ENCODE data around the gene HLCS. TPM values are rescaled to one million over a fixed set of nuclear protein-coding genes. Genes with fewer than 3 reads are reported as not detected.

Gene HLCS
- polyA plus RNA-seq, 1 of the 3 experiments (the other 2 are of a cell fraction) = 13.0 TPM

DNA sequence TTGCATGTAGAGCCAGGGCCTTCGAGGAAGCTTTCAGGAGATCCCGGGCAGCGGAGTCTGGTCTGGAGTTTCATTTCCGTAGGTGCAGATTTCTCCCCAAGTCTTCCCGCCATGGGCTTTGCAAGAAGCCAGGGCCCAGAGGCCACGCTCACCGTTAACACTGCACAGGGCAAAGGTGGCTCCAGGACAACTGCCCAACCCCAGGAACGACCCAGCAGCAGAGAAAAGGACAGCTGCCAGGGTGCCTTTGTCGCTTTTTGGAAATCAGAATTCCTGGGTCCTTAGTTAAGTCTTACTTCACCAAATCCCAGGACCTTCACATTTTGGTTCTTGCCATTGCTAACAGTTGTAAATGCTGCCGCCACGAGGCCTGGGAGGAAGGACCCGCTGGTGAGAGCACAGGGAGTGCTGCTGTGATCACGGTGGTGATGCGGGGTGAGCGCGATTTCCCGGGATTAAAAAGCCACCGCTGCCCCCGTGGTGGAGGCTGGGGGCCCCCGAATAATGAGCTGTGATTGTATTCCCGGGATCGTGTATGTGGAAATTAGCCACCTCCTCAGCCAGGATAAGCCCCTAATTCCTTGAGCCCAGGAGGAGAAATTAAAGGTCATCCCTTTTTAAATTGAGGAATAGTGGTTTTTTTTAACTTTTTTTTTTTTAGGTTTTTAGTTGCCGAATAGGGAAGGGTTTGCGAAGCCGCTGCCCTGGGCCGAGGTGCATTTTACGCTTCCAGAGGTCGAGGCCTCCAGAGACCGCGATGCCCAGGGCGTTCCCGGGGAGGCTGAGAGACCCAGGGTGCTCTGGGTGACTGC lies 259.3 kb downstream of the HLCS start (continued):
- TF ChIP-seq EZH2phosphoT487 (IDR thresholded peaks at IDR 0.05; ENCODE audit: borderline replicate concordance, low read depth) = peak; percentile 90
- TF ChIP-seq FOXM1 (IDR thresholded peaks at IDR 0.05; ENCODE audit: low read depth) = no peak
- no peak for TF ChIP-seq FOSL2 (IDR thresholded peaks at IDR 0.05; ENCODE audit: borderline replicate concordance, low read depth)
- TF ChIP-seq ELF1 (IDR thresholded peaks at IDR 0.05) = no peak
- TF ChIP-seq, protein P1, sequence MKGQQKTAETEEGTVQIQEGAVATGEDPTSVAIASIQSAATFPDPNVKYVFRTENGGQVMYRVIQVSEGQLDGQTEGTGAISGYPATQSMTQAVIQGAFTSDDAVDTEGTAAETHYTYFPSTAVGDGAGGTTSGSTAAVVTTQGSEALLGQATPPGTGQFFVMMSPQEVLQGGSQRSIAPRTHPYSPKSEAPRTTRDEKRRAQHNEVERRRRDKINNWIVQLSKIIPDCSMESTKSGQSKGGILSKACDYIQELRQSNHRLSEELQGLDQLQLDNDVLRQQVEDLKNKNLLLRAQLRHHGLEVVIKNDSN (IDR thresholded peaks at IDR 0.05; ENCODE audit: borderline replicate concordance, low read depth) = no peak
- TF ChIP-seq RAD21 (IDR thresholded peaks at IDR 0.05; ENCODE audit: low read length) = 0 out of 2 replicates have a peak, but pooled peaks have one; percentile 21
- TF ChIP-seq CHD2 (IDR thresholded peaks at IDR 0.05; ENCODE audit: low read length, partially characterized antibody) = no peak
- TF ChIP-seq TCF12 (IDR thresholded peaks at IDR 0.05) = no peak
- no peak for TF ChIP-seq RFX5 (IDR thresholded peaks at IDR 0.05; ENCODE audit: low read length)
- no peak for TF ChIP-seq TAF1 (IDR thresholded peaks at IDR 0.05; ENCODE audit: borderline replicate concordance, low read depth, low read length)
- TF ChIP-seq SIN3A (IDR thresholded peaks at IDR 0.05; ENCODE audit: borderline replicate concordance, low read depth, low read length) = no peak
- no peak for TF ChIP-seq MEF2A (IDR thresholded peaks at IDR 0.05; ENCODE audit: borderline replicate concordance, low read depth)
- no peak for TF ChIP-seq JUND (IDR thresholded peaks at IDR 0.05)

DNA sequence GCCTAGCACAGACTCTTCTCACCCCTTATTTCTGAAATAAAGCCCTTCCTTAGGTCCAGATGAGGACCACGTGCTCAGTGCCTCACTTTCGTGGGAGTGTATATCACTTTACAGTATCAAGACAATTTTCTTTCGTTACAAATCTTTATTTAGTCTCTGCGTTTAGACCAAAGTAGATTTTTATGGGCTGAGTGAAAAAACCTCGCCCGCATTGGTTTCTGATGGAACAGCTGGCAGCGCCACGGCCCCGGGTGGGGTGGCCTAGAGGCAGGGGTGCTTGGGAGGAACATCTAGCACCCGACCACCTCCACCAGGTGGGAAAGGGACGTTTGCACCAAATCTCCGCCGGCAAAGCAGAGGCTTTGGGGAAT lies 260.0 kb downstream of the HLCS start:
- WGBS (ENCODE audit: low lambda C conversion rate) = 22% methylated on average over 13 of the region's 13 CpGs
- Histone ChIP-seq H3K36me3 (replicated peaks in 1 of 2; ENCODE audit: control insufficient read depth in 1 of 2, insufficient read depth in 2 of 2, low read length in 1 of 2) (no peaks in the 10 kb centered on the region), H3K4me1 (ENCODE audit: control insufficient read depth in 1 of 2, insufficient read depth in 2 of 2, low read depth in 1 of 2, low read length in 1 of 2) (no peaks in the 10 kb centered on the region; a peak in 1 of 4 replicates), H3K9me3 (no peaks in the 10 kb centered on the region), H3F3A (replicated peaks; ENCODE audit: insufficient read depth) (no peaks in the 10 kb centered on the region), H3K9me2 (no peaks in the 10 kb centered on the region), H3K4me2 (no peak overlapping the region), H3K4me3 (ENCODE audit: low read depth in 2 of 2, low read length in 1 of 2) (no peak overlapping the region), H3K27ac (ENCODE audit: low read depth in 2 of 2, low read length in 1 of 2) (no peak overlapping the region), H3K79me2 (ENCODE audit: insufficient read depth) (no peaks in the 10 kb centered on the region), H3K27me3 (ENCODE audit: insufficient read depth) (peaks cover 100% of the 10 kb centered on the region), H3K9ac (no peak overlapping the region), H2AFZ (ENCODE audit: low read depth) (no peak overlapping the region), H4K20me1 (ENCODE audit: insufficient read depth) (peaks cover 14% of the 10 kb centered on the region; the same call in 1 of the 2 replicates)
- DNase-seq = no peak
- ChIA-PET POLR2A (no interaction called here), CTCF (interaction anchor here (0.8 to 2.0 kb wide), 3 partner anchors 14 to 205 kb away, joined by 3 to 7 read pairs (median 3); no protein-coding TSS in a partner anchor)
- TF ChIP-seq TCF12 (IDR thresholded peaks at IDR 0.05) (no peak), GATA2 (CRISPR knock-in tag; IDR thresholded peaks at IDR 0.05) (no peak), RXRA (IDR thresholded peaks at IDR 0.05; ENCODE audit: borderline replicate concordance, low read depth) (no peak), FOXM1 (IDR thresholded peaks at IDR 0.05; ENCODE audit: low read depth) (no peak), ELF1 (IDR thresholded peaks at IDR 0.05) (no peak)
- TF ChIP-seq, protein P2, sequence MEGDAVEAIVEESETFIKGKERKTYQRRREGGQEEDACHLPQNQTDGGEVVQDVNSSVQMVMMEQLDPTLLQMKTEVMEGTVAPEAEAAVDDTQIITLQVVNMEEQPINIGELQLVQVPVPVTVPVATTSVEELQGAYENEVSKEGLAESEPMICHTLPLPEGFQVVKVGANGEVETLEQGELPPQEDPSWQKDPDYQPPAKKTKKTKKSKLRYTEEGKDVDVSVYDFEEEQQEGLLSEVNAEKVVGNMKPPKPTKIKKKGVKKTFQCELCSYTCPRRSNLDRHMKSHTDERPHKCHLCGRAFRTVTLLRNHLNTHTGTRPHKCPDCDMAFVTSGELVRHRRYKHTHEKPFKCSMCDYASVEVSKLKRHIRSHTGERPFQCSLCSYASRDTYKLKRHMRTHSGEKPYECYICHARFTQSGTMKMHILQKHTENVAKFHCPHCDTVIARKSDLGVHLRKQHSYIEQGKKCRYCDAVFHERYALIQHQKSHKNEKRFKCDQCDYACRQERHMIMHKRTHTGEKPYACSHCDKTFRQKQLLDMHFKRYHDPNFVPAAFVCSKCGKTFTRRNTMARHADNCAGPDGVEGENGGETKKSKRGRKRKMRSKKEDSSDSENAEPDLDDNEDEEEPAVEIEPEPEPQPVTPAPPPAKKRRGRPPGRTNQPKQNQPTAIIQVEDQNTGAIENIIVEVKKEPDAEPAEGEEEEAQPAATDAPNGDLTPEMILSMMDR (IDR thresholded peaks at IDR 0.05) = 0 out of 2 replicates have a peak, but pooled peaks have one; percentile 1
- TF ChIP-seq, protein P3, sequence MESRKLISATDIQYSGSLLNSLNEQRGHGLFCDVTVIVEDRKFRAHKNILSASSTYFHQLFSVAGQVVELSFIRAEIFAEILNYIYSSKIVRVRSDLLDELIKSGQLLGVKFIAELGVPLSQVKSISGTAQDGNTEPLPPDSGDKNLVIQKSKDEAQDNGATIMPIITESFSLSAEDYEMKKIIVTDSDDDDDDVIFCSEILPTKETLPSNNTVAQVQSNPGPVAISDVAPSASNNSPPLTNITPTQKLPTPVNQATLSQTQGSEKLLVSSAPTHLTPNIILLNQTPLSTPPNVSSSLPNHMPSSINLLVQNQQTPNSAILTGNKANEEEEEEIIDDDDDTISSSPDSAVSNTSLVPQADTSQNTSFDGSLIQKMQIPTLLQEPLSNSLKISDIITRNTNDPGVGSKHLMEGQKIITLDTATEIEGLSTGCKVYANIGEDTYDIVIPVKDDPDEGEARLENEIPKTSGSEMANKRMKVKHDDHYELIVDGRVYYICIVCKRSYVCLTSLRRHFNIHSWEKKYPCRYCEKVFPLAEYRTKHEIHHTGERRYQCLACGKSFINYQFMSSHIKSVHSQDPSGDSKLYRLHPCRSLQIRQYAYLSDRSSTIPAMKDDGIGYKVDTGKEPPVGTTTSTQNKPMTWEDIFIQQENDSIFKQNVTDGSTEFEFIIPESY (IDR thresholded peaks at IDR 0.05; ENCODE audit: borderline replicate concordance, low read depth) = no peak
